Measurements from ENCODE around the gene CXCL17.

GRCh38 chr19:42392165-42392564, 50.6 kb downstream of the CXCL17 start:
- no peak for TF ChIP-seq CTCF (IDR thresholded peaks at IDR 0.05; ENCODE audit: poor library complexity)
- TF ChIP-seq EZH2 (IDR thresholded peaks at IDR 0.05; ENCODE audit: borderline replicate concordance), result no peak
